Measurements from ENCODE around the gene MRPS34. TPM values are rescaled to one million over a fixed set of nuclear protein-coding genes. Genes with fewer than 3 reads are reported as not detected.
"Not testable (repeated sequence)": the region's sequence is repeated elsewhere in the genome, so short reads cannot be mapped to it uniquely, and the experiment has no call there.

Gene MRPS34
- total RNA-seq, 1 donor from 2014 or later = 31.4 TPM

GRCh38 chr16:1732551-1732987 lies 40.4 kb downstream of the MRPS34 start:
- peak in 1 of 2 donors; percentile 57 for DNase-seq (ENCODE audit: low spot score in 2 of 2)
- FAIRE-seq = not testable (repeated sequence)

- DNase-seq (ENCODE audit: low spot score in 2 of 2) (no peak), FAIRE-seq (no peak)
Observed at GRCh38 chr16:1732071-1732470, 40.9 kb downstream of the MRPS34 start.

GRCh38 chr16:1731603-1732002 lies 41.3 kb downstream of the MRPS34 start:
- FAIRE-seq = no peak
- DNase-seq (ENCODE audit: low spot score in 2 of 2) = no peak

DNA sequence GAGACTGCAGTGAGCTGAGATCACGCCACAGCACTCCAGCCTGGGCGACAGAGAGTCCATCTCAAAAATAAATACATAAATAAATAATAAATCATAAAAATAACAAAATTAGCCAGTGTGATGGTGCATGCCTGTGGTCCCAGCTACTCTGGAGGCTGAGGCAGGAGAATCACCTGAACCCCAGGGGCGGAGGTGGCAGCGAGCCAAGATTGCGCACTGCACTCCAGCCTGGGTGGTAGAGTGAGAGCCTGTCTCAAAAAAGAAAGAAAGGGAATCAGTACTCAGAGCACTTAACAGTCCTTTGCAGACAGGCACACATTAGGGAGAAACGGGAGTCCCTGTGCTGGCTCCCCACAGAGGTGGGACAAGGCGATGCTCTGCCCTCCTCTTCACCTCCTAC lies 41.9 kb downstream of the MRPS34 start:
- FAIRE-seq (no peak), DNase-seq (ENCODE audit: low spot score in 2 of 2) (no peak)

GRCh38 chr16:1729445-1729844 lies 43.5 kb downstream of the MRPS34 start:
- no peak for DNase-seq (ENCODE audit: low spot score in 2 of 2)

GRCh38 chr16:1729026-1729425 lies 43.9 kb downstream of the MRPS34 start:
- FAIRE-seq = no peak
- no peak for DNase-seq (ENCODE audit: low spot score in 2 of 2)

More at GRCh38 chr16:1729445-1729844, 43.5 kb downstream of the MRPS34 start:
- FAIRE-seq = no peak

- no peak for DNase-seq (ENCODE audit: low spot score in 2 of 2)
- FAIRE-seq = no peak
Observed at GRCh38 chr16:1727651-1728624, 45.0 kb downstream of the MRPS34 start.

- DNase-seq (ENCODE audit: low spot score in 2 of 2) (no peak), FAIRE-seq (no peak)
Observed at GRCh38 chr16:1726661-1727502, 46.1 kb downstream of the MRPS34 start.

DNA sequence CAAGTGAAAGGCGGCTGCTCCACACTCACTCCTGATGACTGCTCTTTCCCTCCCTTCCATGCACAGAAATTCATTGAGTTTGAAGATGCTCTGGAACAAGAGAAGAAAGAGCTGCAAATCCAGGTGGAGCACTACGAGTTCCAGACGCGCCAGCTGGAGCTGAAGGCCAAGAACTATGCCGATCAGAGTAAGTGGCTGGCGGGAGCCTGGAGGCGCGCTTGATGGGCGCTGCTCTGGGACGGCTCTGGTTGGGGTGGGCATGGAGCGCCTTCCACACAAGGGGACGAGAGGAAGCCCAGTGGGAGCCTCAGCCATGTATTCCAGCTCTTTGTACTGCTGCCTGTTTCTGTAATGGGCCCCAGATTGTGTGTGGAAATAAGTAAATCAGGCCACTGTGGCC lies 48.4 kb downstream of the MRPS34 start:
- FAIRE-seq = no peak
- DNase-seq (ENCODE audit: low spot score in 2 of 2) = no peak

DNA sequence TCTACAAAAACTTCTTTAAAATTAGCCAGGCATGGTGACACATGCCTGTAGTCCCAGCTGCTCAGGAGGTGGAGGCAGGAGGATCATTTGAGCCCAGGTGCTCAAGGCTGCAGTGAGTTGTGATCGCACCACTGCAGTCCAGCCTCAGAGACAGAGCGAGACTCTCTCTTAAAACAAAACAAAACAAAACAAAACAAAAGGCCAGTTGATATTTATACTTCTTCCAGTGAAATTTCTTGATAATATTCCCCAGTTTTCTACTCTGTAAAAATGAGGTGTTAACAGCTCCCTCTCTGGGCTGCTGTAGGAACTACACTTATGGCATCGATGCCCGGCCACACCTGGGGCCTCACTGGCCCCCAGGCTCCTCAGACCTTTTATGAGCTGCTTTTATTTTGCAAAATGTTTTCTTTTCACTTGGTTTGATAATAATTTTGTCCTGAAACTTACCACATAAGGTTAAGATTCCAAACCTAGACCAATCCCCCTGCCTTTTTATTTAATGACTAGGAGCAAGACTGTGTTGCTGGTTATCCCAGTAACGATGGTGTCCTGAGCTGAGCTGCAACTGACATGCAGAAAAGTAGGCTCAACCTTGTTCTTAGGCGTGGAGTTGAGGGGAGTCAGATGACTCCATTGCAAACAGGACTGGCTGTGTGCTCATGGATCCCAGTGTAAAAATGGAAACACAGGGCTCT lies 49.3 kb downstream of the MRPS34 start:
- DNase-seq (ENCODE audit: low spot score in 2 of 2) (peak in 1 of 2 donors; percentile 60), FAIRE-seq (peak; percentile 30)

Small RNAs within 50 kb of the gene (small RNA-seq; reads per million reads assigned to genes)
- gene MIR3177 = 0.23 reads per million

Other genes with a start within 250 kb of the MRPS34 start
- gene TMEM204, start 239.5 kb downstream of the MRPS34 start, total RNA-seq = 3.7 TPM
- gene IFT140, start 161.1 kb downstream of the MRPS34 start, total RNA-seq = 41.2 TPM
- 8.2 TPM for gene CRAMP1, start 160.8 kb downstream of the MRPS34 start, total RNA-seq
- 28.5 TPM for gene JPT2, start 94.9 kb downstream of the MRPS34 start, total RNA-seq
- 66.0 TPM for gene MAPK8IP3, start 66.9 kb downstream of the MRPS34 start, total RNA-seq
- 35.1 TPM for gene NME3, start 1.6 kb downstream of the MRPS34 start, total RNA-seq
- gene EME2, start 324 bp downstream of the MRPS34 start, total RNA-seq = 7.7 TPM
- gene SPSB3, start 9.4 kb upstream of the MRPS34 start, total RNA-seq = 57.9 TPM
- gene NUBP2, start 9.8 kb upstream of the MRPS34 start, total RNA-seq = 37.9 TPM
- under 0.01 TPM for gene IGFALS, start 20.6 kb upstream of the MRPS34 start, total RNA-seq
- 51.8 TPM for gene HAGH, start 53.7 kb upstream of the MRPS34 start, total RNA-seq
- gene FAHD1, start 54.1 kb upstream of the MRPS34 start, total RNA-seq = 64.0 TPM
- gene MEIOB, start 99.0 kb upstream of the MRPS34 start, total RNA-seq = 0.41 TPM
- not detected for gene HS3ST6, start 145.3 kb upstream of the MRPS34 start, total RNA-seq
- gene MSRB1, start 170.1 kb upstream of the MRPS34 start, total RNA-seq = 4.1 TPM
- not detected for gene RPL3L, start 181.6 kb upstream of the MRPS34 start, total RNA-seq
- 76.6 TPM for gene NDUFB10, start 186.4 kb upstream of the MRPS34 start, total RNA-seq
- gene RPS2, start 191.7 kb upstream of the MRPS34 start, total RNA-seq = 1,930 TPM
- gene RNF151, start 193.7 kb upstream of the MRPS34 start, total RNA-seq = not detected
- gene TBL3, start 198.9 kb upstream of the MRPS34 start, total RNA-seq = 11.0 TPM
- 1.2 TPM for gene NOXO1, start 208.3 kb upstream of the MRPS34 start, total RNA-seq
- 12.6 TPM for gene GFER, start 211.1 kb upstream of the MRPS34 start, total RNA-seq
- gene SYNGR3, start 216.8 kb upstream of the MRPS34 start, total RNA-seq = 71.3 TPM
- gene ZNF598, start 236.7 kb upstream of the MRPS34 start, total RNA-seq = 5.7 TPM
- not detected for gene NPW, start 246.7 kb upstream of the MRPS34 start, total RNA-seq